K562 (cell line): ENCODE measurements around the gene MRPL38. TPM values are rescaled to one million over a fixed set of nuclear protein-coding genes. Genes with fewer than 3 reads are reported as not detected.

Experiments used
- AFF4 ChIP-seq: sonication (generic); formaldehyde crosslinking; IDR thresholded peaks from 2 replicates; pipeline ENCODE4 v1.8.0; 2023; ENCODE audit warnings: mild to moderate bottlenecking, missing genetic modification reagents
- ARHGAP35 ChIP-seq: fragments of 450-650 bp; IDR thresholded peaks from 2 replicates; pipeline ENCODE4 v1.6.1; 2018; ENCODE audit not compliant: partially characterized antibody
- BDP1 ChIP-seq: IDR thresholded peaks from 3 replicates; pipeline ENCODE4 v1.6.1; 2011; ENCODE audit not compliant: insufficient read length, insufficient read depth
- GABPA ChIP-seq: fragments of 200-800 bp; sonication (Bioruptor generic); conservative IDR thresholded peaks from 2 replicates; pipeline ENCODE4 v1.6.1; 2016; ENCODE audit warnings: low read depth, missing genetic modification characterization, missing compliant biosample characterization
- IRF2 ChIP-seq: sonication (generic); formaldehyde crosslinking; IDR thresholded peaks from 2 replicates; pipeline ENCODE4 v1.8.1; 2022; ENCODE audit warnings: mild to moderate bottlenecking, missing genetic modification reagents
- RBM15 ChIP-seq: fragments of 200-400 bp; formaldehyde crosslinking; IDR thresholded peaks from 2 replicates; pipeline ENCODE4 v1.6.1; 2018; ENCODE audit warnings: mild to moderate bottlenecking, low read length, moderate library complexity; ENCODE audit not compliant: insufficient read depth
- RHOXF2B ChIP-seq: fragments of 250-450 bp; sonication (Bioruptor Pico); conservative IDR thresholded peaks from 2 replicates; pipeline ENCODE4 v1.5.1; 2021
- TCF7L2 ChIP-seq: fragments of 150-350 bp; IDR thresholded peaks from 2 replicates; pipeline ENCODE4 v1.6.1; 2016; ENCODE audit warnings: low read depth, mild to moderate bottlenecking, low read length, moderate library complexity
- VEZF1 ChIP-seq: fragments of 200-800 bp; sonication (Bioruptor generic); IDR thresholded peaks from 2 replicates; pipeline ENCODE4 v1.6.1; 2017; ENCODE audit warnings: missing genetic modification characterization, missing compliant biosample characterization
- ZNF121 ChIP-seq: sonication (generic); formaldehyde crosslinking; conservative IDR thresholded peaks from 2 replicates; pipeline ENCODE4 v1.8.0; 2022; ENCODE audit warnings: missing genetic modification reagents
- ZNF212 ChIP-seq: fragments of 450-650 bp; formaldehyde crosslinking; IDR thresholded peaks from 2 replicates; pipeline ENCODE4 v1.4.0; 2020; ENCODE audit warnings: mild to moderate bottlenecking
- ZNF311 ChIP-seq: fragments of 250-450 bp; sonication (Bioruptor Pico); IDR thresholded peaks from 2 replicates; pipeline ENCODE4 v1.4.0; 2020; ENCODE audit warnings: mild to moderate bottlenecking, moderate library complexity
- ZNF384 ChIP-seq: IDR thresholded peaks from 2 replicates; pipeline ENCODE4 v1.6.1; 2012; ENCODE audit warnings: low read depth, low read length, improper control_type of control experiment
- polyA plus RNA-seq, 8 experiments: library from polyadenylated mRNA; depleted of rRNA in 4 of 8; stranded (reverse) in 5 of 8; unstranded in 3 of 8; fragments of >200 nt; fragmentation: Nextera tagmentation in 2 of 8; fragmentation: Illumina TruSeq in 1 of 8; extraction: Ambion mirVana in 2 of 8; extraction: Trizol in 1 of 8; gene quantifications; 2 replicates each; pipeline versions ENCODE4 v1.2.1 to v1.2.3, GENCODE V29; 2011 to 2014; ENCODE audit warnings: inconsistent platforms in 1 of 8, missing spikeins in 1 of 8
- total RNA-seq, 7 experiments: library from RNA; depleted of rRNA in 6 of 7; stranded (reverse); fragments of >200 nt in 6 of 7; fragmentation: Illumina TruSeq in 2 of 7; extraction: Trizol in 2 of 7; gene quantifications; 2 replicates each; pipeline versions ENCODE4 v1.2.1 to v1.2.3, GENCODE V29; 2011 to 2021; ENCODE audit warnings: low replicate concordance in 1 of 7
- TF ChIP-seq, protein P1 (sequence below): sonication (generic); formaldehyde crosslinking; IDR thresholded peaks from 2 replicates; pipeline ENCODE4 v1.8.0; 2022; ENCODE audit warnings: missing genetic modification reagents, mild to moderate bottlenecking, borderline replicate concordance
- TF ChIP-seq, protein P2 (sequence below): fragments of 250-450 bp; sonication (Bioruptor Pico); IDR thresholded peaks from 2 replicates; pipeline ENCODE4 v1.5.0; 2020; ENCODE audit warnings: mild to moderate bottlenecking, borderline replicate concordance
- TF ChIP-seq, protein P3 (sequence below): fragments of 250-450 bp; sonication (Bioruptor Pico); IDR thresholded peaks from 2 replicates; pipeline ENCODE4 v1.4.0; 2020; ENCODE audit warnings: borderline replicate concordance

MRPL38 gene
- total and polyA plus RNA-seq, 9 of the 15 experiments (the other 6 are each of a cell fraction or from before 2014, with no cell fraction given): 4.5 to 154 (median 48.5) TPM

DNA sequence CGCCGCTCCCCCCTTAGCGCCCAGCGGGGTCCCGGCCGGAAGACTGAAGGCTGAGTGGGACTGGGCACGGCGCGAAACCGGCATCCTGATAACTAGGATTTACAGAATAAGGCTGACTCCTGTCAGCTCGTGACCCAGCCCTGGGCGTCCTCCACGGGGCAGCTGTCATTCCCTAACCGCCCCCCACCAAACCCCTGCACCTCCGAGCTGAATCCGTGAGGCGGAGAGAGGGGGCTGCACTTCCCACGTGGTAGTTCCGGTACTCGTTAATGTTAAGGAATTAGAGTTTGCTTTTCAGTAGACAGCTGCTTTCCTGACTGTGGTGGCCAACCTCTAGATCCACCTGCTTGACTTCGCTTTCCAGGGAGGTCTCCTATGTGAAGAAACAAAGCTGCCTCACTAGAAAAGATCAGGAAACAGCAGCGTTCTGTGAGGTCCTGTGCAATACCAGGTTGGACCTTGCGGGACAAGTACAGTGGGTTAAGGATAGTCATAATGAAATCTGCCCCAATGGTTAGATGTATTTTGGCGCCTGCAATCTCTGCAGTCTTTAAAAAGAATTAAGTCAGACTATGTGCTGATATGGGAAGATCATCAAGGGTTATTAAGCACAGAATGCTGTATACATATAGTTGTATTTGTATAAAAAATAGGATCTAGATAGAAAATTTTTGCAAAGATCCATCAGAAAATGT lies 48.5 kb downstream of the MRPL38 start (continued):
- TF ChIP-seq, protein P1, sequence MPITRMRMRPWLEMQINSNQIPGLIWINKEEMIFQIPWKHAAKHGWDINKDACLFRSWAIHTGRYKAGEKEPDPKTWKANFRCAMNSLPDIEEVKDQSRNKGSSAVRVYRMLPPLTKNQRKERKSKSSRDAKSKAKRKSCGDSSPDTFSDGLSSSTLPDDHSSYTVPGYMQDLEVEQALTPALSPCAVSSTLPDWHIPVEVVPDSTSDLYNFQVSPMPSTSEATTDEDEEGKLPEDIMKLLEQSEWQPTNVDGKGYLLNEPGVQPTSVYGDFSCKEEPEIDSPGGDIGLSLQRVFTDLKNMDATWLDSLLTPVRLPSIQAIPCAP (CRISPR knock-in tag): no peak
- TF ChIP-seq BDP1: no peak
- TF ChIP-seq, protein P2, sequence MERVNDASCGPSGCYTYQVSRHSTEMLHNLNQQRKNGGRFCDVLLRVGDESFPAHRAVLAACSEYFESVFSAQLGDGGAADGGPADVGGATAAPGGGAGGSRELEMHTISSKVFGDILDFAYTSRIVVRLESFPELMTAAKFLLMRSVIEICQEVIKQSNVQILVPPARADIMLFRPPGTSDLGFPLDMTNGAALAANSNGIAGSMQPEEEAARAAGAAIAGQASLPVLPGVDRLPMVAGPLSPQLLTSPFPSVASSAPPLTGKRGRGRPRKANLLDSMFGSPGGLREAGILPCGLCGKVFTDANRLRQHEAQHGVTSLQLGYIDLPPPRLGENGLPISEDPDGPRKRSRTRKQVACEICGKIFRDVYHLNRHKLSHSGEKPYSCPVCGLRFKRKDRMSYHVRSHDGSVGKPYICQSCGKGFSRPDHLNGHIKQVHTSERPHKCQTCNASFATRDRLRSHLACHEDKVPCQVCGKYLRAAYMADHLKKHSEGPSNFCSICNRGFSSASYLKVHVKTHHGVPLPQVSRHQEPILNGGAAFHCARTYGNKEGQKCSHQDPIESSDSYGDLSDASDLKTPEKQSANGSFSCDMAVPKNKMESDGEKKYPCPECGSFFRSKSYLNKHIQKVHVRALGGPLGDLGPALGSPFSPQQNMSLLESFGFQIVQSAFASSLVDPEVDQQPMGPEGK (CRISPR knock-in tag): no peak
- no peak for TF ChIP-seq IRF2 (CRISPR knock-in tag)
- no peak for TF ChIP-seq RHOXF2B (CRISPR knock-in tag)
- no peak for TF ChIP-seq ZNF311
- no peak for TF ChIP-seq ARHGAP35
- TF ChIP-seq ZNF384: no peak
- no peak for TF ChIP-seq ZNF121
- TF ChIP-seq AFF4: peak; percentile 89; the same call in 1 of the 2 replicates
- TF ChIP-seq, protein P3, sequence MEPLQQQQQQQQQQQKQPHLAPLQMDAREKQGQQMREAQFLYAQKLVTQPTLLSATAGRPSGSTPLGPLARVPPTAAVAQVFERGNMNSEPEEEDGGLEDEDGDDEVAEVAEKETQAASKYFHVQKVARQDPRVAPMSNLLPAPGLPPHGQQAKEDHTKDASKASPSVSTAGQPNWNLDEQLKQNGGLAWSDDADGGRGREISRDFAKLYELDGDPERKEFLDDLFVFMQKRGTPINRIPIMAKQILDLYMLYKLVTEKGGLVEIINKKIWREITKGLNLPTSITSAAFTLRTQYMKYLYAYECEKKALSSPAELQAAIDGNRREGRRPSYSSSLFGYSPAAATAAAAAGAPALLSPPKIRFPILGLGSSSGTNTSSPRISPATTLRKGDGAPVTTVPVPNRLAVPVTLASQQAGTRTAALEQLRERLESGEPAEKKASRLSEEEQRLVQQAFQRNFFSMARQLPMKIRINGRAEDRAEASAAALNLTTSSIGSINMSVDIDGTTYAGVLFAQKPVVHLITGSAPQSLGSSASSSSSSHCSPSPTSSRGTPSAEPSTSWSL: no peak
- TF ChIP-seq GABPA (tag): no peak
- no peak for TF ChIP-seq ZNF212 (CRISPR knock-in tag)
- no peak for TF ChIP-seq RBM15
- no peak for TF ChIP-seq TCF7L2
- no peak; the same call in 1 of the 2 replicates for TF ChIP-seq VEZF1 (CRISPR knock-in tag)
